Keratinocyte (primary cell): Measurements from ENCODE around the gene ELL. TPM values are rescaled to one million over a fixed set of nuclear protein-coding genes. Genes with fewer than 3 reads are reported as not detected.

ENCODE experiments used
- DNase-seq: peaks from one replicate; pipeline ENCODE4 v3.0.0-alpha.2; 2011; ENCODE audit warnings: low read depth, missing footprints, low spot score
- FAIRE-seq: peaks from 2 replicates; lab custom pipeline; 2011; peaks lifted over from hg19 to GRCh38; lab: Jason Lieb, UNC
- H2AFZ ChIP-seq: 2 replicates; pipeline ENCODE4 v1.6.0; 2012; ENCODE audit warnings: low read length, control low read depth, inconsistent platforms; ENCODE audit not compliant: control insufficient read depth
- H3K27ac ChIP-seq: 2 replicates; pipeline ENCODE4 v1.5.1; 2011; ENCODE audit warnings: low read length; ENCODE audit not compliant: control insufficient read depth, insufficient read depth
- H3K27me3 ChIP-seq: 3 replicates; pipeline ENCODE4 v1.6.0; 2011; ENCODE audit warnings: low read length; ENCODE audit not compliant: control insufficient read depth, insufficient read depth; ENCODE audit errors: extremely low read depth
- H3K36me3 ChIP-seq, 2 experiments: 2 replicates in 1 of 2; 3 replicates in 1 of 2; pipeline ENCODE4 v1.5.1; 2011; ENCODE audit warnings: low read length in 2 of 2, mild to moderate bottlenecking in 1 of 2; ENCODE audit not compliant: control insufficient read depth in 2 of 2, insufficient read depth in 2 of 2; ENCODE audit errors: extremely low read depth in 1 of 2
- H3K4me1 ChIP-seq: 3 replicates; pipeline ENCODE4 v1.5.1; 2011; ENCODE audit warnings: low read length; ENCODE audit not compliant: control insufficient read depth, insufficient read depth; ENCODE audit errors: extremely low read depth
- H3K4me2 ChIP-seq: 3 replicates; pipeline ENCODE4 v1.6.0; 2011; ENCODE audit warnings: low read depth, low read length; ENCODE audit not compliant: control insufficient read depth, insufficient read depth; ENCODE audit errors: extremely low read depth
- H3K4me3 ChIP-seq, 3 experiments: fragments of 200-600 bp in 1 of 3; sonication (generic) in 1 of 3; 2 replicates in 2 of 3; 3 replicates in 1 of 3; pipeline ENCODE4 v1.5.1; 2011 to 2016; ENCODE audit warnings: low read length in 3 of 3, mild to moderate bottlenecking in 3 of 3, control low read depth in 2 of 3, inconsistent platforms in 1 of 3, low read depth in 1 of 3, mixed read lengths in 1 of 3, mixed run types in 1 of 3, moderate library complexity in 1 of 3; ENCODE audit not compliant: control insufficient read depth in 2 of 3, insufficient read depth in 2 of 3; ENCODE audit errors: extremely low read depth in 1 of 3
- H3K79me2 ChIP-seq: 2 replicates; pipeline ENCODE4 v1.6.0; 2012; ENCODE audit warnings: low read length; ENCODE audit not compliant: control insufficient read depth, insufficient read depth
- H3K9ac ChIP-seq: 3 replicates; pipeline ENCODE4 v1.6.0; 2011; ENCODE audit warnings: low read length; ENCODE audit not compliant: control insufficient read depth, insufficient read depth; ENCODE audit errors: extremely low read depth
- H3K9me1 ChIP-seq: 3 replicates; pipeline ENCODE4 v1.6.0; 2011; ENCODE audit warnings: low read length; ENCODE audit not compliant: control insufficient read depth, insufficient read depth; ENCODE audit errors: extremely low read depth
- H3K9me3 ChIP-seq: 2 replicates; pipeline ENCODE4 v1.5.1; 2012; ENCODE audit warnings: low read depth, low read length; ENCODE audit not compliant: control insufficient read depth
- H4K20me1 ChIP-seq: 3 replicates; pipeline ENCODE4 v1.6.0; 2011; ENCODE audit warnings: low read length; ENCODE audit not compliant: control insufficient read depth, insufficient read depth; ENCODE audit errors: extremely low read depth
- CTCF ChIP-seq, 3 experiments: IDR thresholded peaks in 1 of 3; conservative IDR thresholded peaks in 1 of 3; optimal IDR thresholded peaks in 1 of 3; 2 replicates in 2 of 3; 3 replicates in 1 of 3; pipeline versions ENCODE3 to v1.5.1; 2011; ENCODE audit warnings: low read length in 3 of 3, mild to moderate bottlenecking in 3 of 3, moderate library complexity in 2 of 3, control low read depth in 1 of 3, inconsistent platforms in 1 of 3; ENCODE audit not compliant: insufficient read depth in 2 of 3; ENCODE audit errors: extremely low read depth in 1 of 3
- EZH2 ChIP-seq: IDR thresholded peaks from one replicate; pipeline ENCODE4 v1.6.1; 2012; ENCODE audit warnings: inconsistent platforms, mild to moderate bottlenecking, low read length, moderate library complexity
- dilution Hi-C: fragments of 300-500 bp; cut with MboI; formaldehyde crosslinking; loops from one replicate; pipeline ENCODE4 v1.7.0; 2020; ENCODE audit warnings: low sequenced_read_pairs; ENCODE audit not compliant: extremely low pct_ligation_motif_present
- polyA plus RNA-seq, 5 experiments: library from polyadenylated mRNA; depleted of rRNA in 3 of 5; stranded (reverse) in 3 of 5; stranded (forward) in 1 of 5; unstranded in 1 of 5; fragments of >200 nt; gene quantifications; 1 replicate in 1 of 5; 2 replicates in 3 of 5; 3 replicates in 1 of 5; pipeline versions ENCODE4 v1.2.1 to v1.2.3, GENCODE V29; 2011 to 2012; ENCODE audit warnings: missing spikeins in 2 of 5, low read depth in 1 of 5, low replicate concordance in 1 of 5

Gene ELL
- polyA plus RNA-seq, 1 donor (not counting 4 experiments of a cell fraction or from before 2014, with no cell fraction given): 4.4 TPM

- Histone ChIP-seq H3K9ac (no peak overlapping the region), H3K9me1 (no peaks in the 10 kb centered on the region), H3K27ac (no peak overlapping the region), H3K4me1 (peaks cover 3% of the 10 kb centered on the region), H3K79me2 (peaks cover 7% of the 10 kb centered on the region), H3K9me3 (no peaks in the 10 kb centered on the region), H3K27me3 (no peaks in the 10 kb centered on the region), H3K36me3 (peaks cover 0 to 1% of the 10 kb centered on the region in 2 experiments), H4K20me1 (peaks cover 9% of the 10 kb centered on the region), H2AFZ (no peak overlapping the region), H3K4me2 (no peak overlapping the region), H3K4me3 (no peak overlapping the region)
- DNase-seq (no peak), FAIRE-seq (no peak)
- TF ChIP-seq EZH2: no peak
- TF ChIP-seq CTCF (optimal IDR thresholded peaks at IDR 0.05 in 1 of 3, IDR thresholded peaks at IDR 0.05 in 1 of 3, conservative IDR thresholded peaks at IDR 0.05 in 1 of 3; ENCODE audit: extremely low read depth in 1 of 3, insufficient read depth in 2 of 3, low read length in 3 of 3): no peak
- dilution Hi-C loops: no loop called here
These were observed 94.1 kb downstream of the ELL start for GRCh38 chr19:18427743-18428113.

- TF ChIP-seq EZH2 (no peak), CTCF (optimal IDR thresholded peaks at IDR 0.05 in 1 of 3, IDR thresholded peaks at IDR 0.05 in 1 of 3, conservative IDR thresholded peaks at IDR 0.05 in 1 of 3; ENCODE audit: extremely low read depth in 1 of 3, insufficient read depth in 2 of 3, low read length in 3 of 3) (no peak)
- DNase-seq: no peak
- H3K4me2 ChIP-seq: no peak overlapping the region
- no peaks in the 10 kb centered on the region for H3K9me3 ChIP-seq
- peaks cover 7% of the 10 kb centered on the region for H3K79me2 ChIP-seq
- FAIRE-seq: no peak
- H3K27me3 ChIP-seq: no peaks in the 10 kb centered on the region
- H3K4me1 ChIP-seq: peaks cover 3% of the 10 kb centered on the region
- H3K9ac ChIP-seq: no peak overlapping the region
- no peaks in the 10 kb centered on the region for H3K9me1 ChIP-seq
- H3K36me3 ChIP-seq: peaks cover 0 to 2% of the 10 kb centered on the region in 2 experiments
- no peak overlapping the region for H2AFZ ChIP-seq
- dilution Hi-C loops: no loop called here
- H3K4me3 ChIP-seq: no peak overlapping the region
- H3K27ac ChIP-seq: no peak overlapping the region
- H4K20me1 ChIP-seq: peaks cover 9% of the 10 kb centered on the region
These were observed 94.7 kb downstream of the ELL start for GRCh38 chr19:18427080-18427742.
